Stimulated activated CD4-positive, alpha-beta T cell treated with anti-CD3 and anti-CD28 coated beads, TNF-alpha, amount 100 ng/mL, for 1 hour (primary cell): ENCODE results near the gene HERC5.
A peak's percentile ranks its signal among the peaks of the same experiment; 100 is the strongest.

Source experiments
- DNase-seq, 3 donors: peaks; one replicate each; pipeline ENCODE4 v3.0.0-alpha.2; 2020; ENCODE audit warnings: low read depth in 3 of 3, low spot score in 1 of 3

HERC5 gene

GRCh38 chr4:88517825-88518224 lies 60.9 kb downstream of the HERC5 start:
- DNase-seq = no peak

DNA sequence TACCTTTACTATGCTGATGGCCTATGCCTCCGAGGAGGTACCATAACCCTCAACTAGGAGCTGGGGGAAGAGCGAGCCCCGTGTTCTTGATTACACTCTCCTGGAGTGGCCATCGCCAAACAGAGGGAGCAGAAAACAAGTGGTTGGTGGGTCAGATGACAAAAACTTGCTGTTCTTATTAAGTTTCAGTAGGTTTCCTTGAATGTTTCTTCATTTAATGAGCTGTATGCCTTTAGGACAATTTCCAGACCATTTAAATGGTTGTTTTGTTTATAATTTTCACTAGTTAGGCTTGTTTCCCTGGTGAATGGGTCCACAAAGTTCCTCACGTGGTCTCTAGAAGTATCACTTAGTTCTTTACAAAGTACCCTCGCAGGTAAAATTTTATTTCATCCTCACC lies 62.0 kb downstream of the HERC5 start:
- no peak for DNase-seq

- DNase-seq = peak in 1 of 3 donors; percentile 31
These were observed 65.9 kb downstream of the HERC5 start for GRCh38 chr4:88522702-88523324.

DNA sequence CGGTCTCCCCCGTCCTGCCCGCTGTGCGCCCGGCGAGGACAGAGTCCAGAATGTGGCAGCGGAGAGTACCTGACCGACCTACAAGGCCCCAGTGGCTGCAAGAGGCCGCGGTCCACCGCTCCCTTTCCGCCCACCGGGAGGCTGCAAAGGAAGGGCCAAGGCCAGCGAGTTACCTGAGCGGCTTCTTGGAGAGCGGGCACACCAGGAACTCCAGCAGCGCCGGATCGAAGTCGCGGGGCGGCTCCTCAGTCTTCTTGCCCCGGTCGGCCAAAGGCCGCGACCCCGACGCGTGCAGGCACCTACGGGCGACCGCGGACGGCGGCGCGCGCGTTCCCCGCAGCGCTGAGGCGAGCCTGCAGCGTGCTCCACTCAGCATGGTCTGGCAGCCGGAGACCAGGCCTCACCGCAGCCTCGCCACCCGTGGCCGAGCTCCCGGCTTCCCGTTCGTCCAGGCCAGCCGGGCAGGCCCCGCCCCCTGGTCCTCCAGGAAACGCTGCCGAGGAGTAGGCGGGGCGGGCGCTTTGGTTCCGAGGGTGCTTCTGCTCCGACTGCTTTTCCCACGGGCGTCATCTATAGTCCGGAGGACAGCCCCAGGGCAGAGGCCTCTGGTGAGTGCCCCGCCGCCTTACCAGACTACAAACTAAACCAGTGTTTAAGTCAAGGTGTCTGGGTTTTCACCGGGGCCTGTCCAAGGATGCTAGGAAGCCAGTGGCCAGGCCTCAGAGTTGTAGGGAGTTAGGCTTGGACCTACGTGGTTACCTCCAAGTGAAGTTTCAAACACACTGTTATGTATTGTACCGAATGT lies 66.6 kb downstream of the HERC5 start, which contains the start of gene PYURF:
Gene PYURF (minus strand): TSS at position 452 of the 805 bp plus-strand sequence. CDS start 76 bp downstream, at position 376.
- DNase-seq = peak; percentile 30 to 69 (median 45)

DNA sequence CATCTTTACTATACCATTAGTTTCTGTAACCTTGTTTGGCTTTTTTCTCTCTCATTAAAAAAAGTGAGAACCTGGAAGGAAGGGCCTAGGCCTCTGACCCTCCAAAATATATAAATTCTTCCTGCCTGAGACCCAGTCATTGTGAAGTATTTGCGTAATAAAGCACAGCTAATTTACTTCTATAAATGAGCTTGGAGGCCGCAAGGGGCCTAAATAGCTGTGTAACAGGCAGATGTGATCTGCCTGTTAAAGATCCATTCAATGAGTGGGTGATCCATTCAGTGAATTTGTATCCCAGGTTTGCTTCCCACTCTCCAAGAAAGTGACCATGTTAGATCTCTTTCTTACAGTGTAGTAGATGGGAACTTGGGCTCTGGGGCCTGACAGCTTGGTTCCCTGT lies 67.3 kb downstream of the HERC5 start:
- no peak for DNase-seq

GRCh38 chr4:88526221-88526815 lies 69.4 kb downstream of the HERC5 start:
- no peak for DNase-seq

GRCh38 chr4:88527787-88528186 lies 70.9 kb downstream of the HERC5 start:
- no peak for DNase-seq

DNA sequence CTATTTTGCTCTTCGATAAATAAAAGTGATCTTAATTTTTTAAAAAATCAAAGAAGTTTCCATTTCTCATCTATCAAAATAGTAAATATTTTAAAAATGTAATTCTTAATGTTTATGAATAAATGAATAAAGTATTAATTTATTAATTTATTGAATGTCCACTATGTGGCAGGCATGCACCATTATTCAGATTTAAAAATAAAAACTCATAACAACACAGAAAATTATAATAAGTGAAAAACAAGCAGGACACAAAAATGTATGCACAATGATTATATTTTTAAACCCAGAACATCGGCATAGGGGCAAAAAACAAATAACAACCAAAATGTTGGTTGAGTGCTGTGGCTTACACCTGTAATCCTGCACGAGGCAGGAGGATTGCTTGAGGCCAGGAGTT lies 71.9 kb downstream of the HERC5 start:
- DNase-seq = no peak

DNA sequence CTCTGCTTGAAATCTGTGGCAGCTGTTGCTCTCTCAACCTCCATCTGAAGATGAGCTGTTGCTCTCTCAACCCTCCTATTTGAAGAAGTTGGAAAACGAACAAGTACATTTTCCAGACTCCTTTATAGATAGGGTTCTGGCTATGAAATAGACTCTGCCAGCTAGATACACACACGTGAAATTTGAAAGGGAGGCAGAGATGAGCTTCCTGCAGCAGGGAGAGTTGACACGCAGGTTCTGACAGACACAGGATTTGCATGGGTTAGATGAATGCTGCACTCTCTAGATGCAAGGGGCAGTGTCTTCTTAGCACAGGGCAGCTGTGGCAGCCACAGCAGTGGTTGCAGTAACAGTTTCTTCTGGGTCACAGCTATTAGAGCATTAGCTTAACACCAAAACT lies 74.6 kb downstream of the HERC5 start:
- DNase-seq = no peak

DNA sequence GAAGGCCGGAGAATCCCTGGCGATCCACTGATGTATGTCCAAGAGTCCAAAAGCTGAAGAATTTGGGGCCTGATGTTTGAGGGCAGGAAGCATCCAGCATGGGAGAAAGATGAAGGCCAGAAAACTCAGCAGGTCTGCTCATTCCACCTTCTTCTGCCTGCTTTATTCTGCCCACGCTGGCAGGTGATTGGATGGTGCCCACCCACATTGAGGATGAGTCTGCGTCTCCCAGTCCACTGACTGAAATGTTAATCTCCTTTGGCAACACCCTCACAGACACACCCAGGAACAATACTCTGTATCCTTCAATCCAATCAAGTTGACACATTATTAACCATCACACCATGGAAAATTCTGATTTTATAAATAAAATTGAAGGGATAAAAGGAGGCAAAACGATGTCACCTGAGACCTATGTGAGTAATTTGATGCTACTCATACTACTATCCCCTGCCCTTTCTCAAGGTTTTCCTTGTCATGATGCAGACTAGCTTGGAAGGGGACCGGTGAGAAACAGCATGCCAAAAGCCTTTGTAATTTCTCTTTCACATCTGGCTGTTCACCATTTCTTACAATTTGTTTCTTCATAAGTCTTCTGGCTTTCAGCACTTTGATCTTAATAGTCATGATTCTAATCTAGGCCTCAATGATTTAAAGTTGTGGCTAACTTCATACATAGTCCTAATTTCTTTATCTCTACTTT lies 76.3 kb downstream of the HERC5 start:
- DNase-seq = no peak

DNA sequence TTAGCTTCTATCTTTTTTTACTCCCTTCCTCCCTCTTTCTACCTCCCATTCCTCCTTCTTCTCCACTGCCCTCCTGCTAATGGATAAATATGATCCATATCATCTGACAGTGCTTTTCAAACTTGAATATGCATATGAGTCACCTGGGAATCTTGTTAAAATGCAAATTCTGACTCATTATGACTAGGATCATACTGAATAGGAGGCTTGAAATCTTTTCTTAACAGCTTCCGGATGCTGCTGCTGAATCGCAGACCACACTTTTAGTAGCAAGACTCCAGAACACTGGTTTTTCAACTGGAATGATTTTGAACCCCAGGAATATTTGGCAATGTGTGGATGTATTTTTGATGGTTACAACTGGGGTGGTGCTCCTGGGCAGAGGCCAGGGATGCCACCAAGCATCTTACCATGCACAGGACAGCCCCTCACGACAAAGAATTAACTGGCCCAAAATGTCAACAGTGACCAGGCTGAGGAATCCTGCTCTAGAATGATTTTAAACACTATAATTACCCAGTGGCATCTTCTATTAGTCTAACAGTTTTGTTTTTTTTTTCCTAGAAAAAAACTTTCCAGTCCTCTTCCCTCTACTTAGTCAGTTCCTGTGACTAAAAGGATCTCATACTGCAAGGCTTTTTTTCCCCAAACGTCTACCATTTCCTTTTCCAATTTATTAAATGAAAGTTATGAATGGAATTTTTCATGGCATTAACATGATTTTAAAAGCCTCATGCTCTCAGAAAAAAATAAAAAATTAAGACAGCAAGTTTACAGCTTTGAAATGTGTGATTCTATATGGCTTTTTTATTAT lies 77.2 kb downstream of the HERC5 start:
- no peak for DNase-seq

DNA sequence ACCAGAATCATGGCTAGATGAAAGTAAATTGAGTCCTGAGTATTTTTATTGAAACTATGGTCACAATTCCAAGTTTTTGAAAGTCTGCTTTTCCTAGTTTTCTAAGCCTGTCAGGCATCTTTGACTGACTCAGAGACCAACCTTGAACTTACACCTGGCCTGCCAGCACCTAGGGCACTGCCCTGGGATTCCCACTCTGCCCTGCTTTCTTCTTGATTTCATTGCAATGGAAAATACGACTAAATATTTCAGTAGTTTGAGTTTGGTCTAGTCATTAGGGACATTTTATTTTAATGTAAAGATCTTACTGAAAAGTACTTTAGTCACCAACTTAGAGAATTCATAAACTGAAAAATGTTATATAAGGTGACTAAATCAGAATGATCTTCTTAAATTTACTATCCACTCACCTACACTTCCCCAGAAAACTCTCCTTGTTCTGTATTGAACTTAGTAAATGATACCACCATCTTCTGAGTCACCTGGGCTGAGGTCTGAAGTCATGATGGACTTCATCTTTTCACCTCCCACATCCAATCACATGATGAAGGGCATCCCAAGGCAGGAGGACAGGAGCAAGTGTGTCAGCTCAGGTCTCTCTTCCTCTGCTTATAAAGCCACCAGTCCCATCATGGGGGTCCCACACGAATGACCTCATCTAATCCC lies 78.3 kb downstream of the HERC5 start:
- no peak for DNase-seq

DNA sequence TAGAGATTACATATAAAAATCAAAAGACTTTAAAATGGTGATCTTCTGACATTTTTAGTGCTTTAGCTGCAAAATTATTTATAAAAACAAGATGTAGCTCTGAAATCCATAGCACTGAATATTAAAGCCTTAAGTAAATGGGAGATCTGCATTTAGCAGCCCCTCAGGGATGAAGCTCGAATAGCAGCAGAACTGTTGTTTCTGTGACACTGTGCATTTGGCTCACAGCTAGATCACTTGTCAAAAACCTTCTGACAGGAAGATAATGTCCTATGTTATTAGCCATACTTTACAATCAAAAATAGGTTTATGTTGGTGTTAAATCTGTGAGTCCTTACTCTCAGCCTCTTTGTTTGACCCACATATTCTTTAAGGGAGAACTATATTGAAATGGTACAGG lies 80.8 kb downstream of the HERC5 start:
- no peak for DNase-seq

DNA sequence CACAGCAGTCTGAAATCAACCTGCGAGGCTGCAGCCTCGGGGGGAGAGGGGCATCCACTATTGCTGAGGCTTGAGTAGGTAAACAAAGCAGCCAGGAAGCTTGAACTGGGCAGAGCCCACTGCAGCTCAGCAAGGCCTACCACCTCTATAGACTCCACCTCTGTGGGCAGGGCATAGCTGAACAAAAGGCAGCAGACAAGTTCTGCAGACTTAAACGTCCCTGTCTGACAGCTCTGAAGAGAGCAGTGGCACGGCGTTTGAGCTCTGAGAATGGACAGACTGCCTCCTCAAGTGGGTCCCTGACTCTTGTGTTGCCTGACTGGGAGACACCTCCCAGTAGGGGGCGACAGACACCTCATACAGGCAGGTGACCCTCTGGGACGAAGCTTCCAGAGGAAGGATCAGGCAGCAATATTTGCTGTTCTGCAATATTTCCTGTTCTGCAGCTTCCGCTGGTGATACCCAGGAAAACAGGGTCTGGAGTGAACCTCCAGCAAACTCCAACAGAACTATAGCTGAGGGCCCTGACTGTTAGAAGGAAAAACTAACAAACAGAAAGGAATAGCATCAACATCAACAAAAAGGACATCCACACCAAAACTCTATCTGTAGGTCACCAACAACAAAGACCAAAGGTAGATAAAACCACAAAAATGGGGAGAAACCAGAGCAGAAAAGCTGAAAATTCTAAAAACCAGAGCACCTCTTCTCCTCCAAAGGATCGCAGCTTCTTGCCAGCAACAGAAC lies 82.6 kb downstream of the HERC5 start:
- DNase-seq = peak; percentile 39 to 58 (median 54)

GRCh38 chr4:88549815-88550214 lies 92.9 kb downstream of the HERC5 start:
- no peak for DNase-seq
